ENCODE measurements around the gene HTR4. TPM values are rescaled to one million over a fixed set of nuclear protein-coding genes. Genes with fewer than 3 reads are reported as not detected.

The HTR4 gene
- total RNA-seq, 1 experiment from 2014 or later, result not detected

GRCh38 chr5:148467958-148468357, 186.4 kb downstream of the HTR4 start:
- DNase-seq (ENCODE audit: low read depth, low spot score) (no peak), ATAC-seq (no peak)
- CTCF ChIA-PET, result no interaction called here
- Histone ChIP-seq H3K27me3 (ENCODE audit: insufficient read depth, low read length) (peaks cover 18% of the 10 kb centered on the region; the same call in 1 of the 2 replicates), H3K9me2 (ENCODE audit: insufficient read depth) (no peaks in the 10 kb centered on the region), H3K9me3 (ENCODE audit: control insufficient read depth in 1 of 2, insufficient read depth in 1 of 2, low read depth in 1 of 2, low read length in 2 of 2) (no peaks in the 10 kb centered on the region), H3K36me3 (ENCODE audit: control insufficient read depth in 1 of 2, insufficient read depth in 2 of 2, low read length in 2 of 2) (no peaks in the 10 kb centered on the region), H2AFZ (ENCODE audit: low read depth, low read length, poor library complexity, severe bottlenecking) (no peak overlapping the region), H3K27ac (ENCODE audit: low read depth, low read length) (no peak overlapping the region), H3K4me2 (ENCODE audit: low read length) (no peak overlapping the region), H3K4me3 (replicated peaks in 1 of 2; ENCODE audit: low read depth in 1 of 2, low read length in 2 of 2) (no peak overlapping the region), H4K20me1 (ENCODE audit: insufficient read depth) (no peaks in the 10 kb centered on the region), H3K9ac (ENCODE audit: low read length) (no peak overlapping the region), H3K79me2 (ENCODE audit: insufficient read depth, low read length) (no peaks in the 10 kb centered on the region), H3K4me1 (ENCODE audit: control insufficient read depth in 1 of 2, insufficient read depth in 2 of 2, low read length in 2 of 2) (no peaks in the 10 kb centered on the region)
- POLR2A ChIA-PET, result no interaction called here
- TF ChIP-seq SRF (IDR thresholded peaks at IDR 0.05; ENCODE audit: low read depth), result no peak
- no peak for TF ChIP-seq JUND (IDR thresholded peaks at IDR 0.05)
- TF ChIP-seq, protein P1, sequence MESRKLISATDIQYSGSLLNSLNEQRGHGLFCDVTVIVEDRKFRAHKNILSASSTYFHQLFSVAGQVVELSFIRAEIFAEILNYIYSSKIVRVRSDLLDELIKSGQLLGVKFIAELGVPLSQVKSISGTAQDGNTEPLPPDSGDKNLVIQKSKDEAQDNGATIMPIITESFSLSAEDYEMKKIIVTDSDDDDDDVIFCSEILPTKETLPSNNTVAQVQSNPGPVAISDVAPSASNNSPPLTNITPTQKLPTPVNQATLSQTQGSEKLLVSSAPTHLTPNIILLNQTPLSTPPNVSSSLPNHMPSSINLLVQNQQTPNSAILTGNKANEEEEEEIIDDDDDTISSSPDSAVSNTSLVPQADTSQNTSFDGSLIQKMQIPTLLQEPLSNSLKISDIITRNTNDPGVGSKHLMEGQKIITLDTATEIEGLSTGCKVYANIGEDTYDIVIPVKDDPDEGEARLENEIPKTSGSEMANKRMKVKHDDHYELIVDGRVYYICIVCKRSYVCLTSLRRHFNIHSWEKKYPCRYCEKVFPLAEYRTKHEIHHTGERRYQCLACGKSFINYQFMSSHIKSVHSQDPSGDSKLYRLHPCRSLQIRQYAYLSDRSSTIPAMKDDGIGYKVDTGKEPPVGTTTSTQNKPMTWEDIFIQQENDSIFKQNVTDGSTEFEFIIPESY (IDR thresholded peaks at IDR 0.05; ENCODE audit: extremely low read depth, insufficient replicate concordance, low read length), result no peak
- no peak for TF ChIP-seq ZFX (IDR thresholded peaks at IDR 0.05)
- TF ChIP-seq SP1 (IDR thresholded peaks at IDR 0.05; ENCODE audit: low read depth), result no peak
- TF ChIP-seq, protein P2, sequence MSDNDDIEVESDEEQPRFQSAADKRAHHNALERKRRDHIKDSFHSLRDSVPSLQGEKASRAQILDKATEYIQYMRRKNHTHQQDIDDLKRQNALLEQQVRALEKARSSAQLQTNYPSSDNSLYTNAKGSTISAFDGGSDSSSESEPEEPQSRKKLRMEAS (IDR thresholded peaks at IDR 0.05), result no peak
- no peak for TF ChIP-seq EZH2phosphoT487 (IDR thresholded peaks at IDR 0.05; ENCODE audit: borderline replicate concordance)
- TF ChIP-seq, protein P3, sequence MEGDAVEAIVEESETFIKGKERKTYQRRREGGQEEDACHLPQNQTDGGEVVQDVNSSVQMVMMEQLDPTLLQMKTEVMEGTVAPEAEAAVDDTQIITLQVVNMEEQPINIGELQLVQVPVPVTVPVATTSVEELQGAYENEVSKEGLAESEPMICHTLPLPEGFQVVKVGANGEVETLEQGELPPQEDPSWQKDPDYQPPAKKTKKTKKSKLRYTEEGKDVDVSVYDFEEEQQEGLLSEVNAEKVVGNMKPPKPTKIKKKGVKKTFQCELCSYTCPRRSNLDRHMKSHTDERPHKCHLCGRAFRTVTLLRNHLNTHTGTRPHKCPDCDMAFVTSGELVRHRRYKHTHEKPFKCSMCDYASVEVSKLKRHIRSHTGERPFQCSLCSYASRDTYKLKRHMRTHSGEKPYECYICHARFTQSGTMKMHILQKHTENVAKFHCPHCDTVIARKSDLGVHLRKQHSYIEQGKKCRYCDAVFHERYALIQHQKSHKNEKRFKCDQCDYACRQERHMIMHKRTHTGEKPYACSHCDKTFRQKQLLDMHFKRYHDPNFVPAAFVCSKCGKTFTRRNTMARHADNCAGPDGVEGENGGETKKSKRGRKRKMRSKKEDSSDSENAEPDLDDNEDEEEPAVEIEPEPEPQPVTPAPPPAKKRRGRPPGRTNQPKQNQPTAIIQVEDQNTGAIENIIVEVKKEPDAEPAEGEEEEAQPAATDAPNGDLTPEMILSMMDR (IDR thresholded peaks at IDR 0.05 in 2 of 3, conservative IDR thresholded peaks at IDR 0.05 in 1 of 3; ENCODE audit: borderline replicate concordance in 1 of 3, insufficient read depth in 1 of 3, low read depth in 2 of 3, low read length in 2 of 3), result no peak
- no peak for TF ChIP-seq EGR1 (IDR thresholded peaks at IDR 0.05; ENCODE audit: low read depth)
- TF ChIP-seq RAD21 (IDR thresholded peaks at IDR 0.05; ENCODE audit: low read depth), result no peak
- TF ChIP-seq SIN3A (IDR thresholded peaks at IDR 0.05; ENCODE audit: low read depth), result no peak
- TF ChIP-seq ZNF274 (IDR thresholded peaks at IDR 0.05; ENCODE audit: low read depth, low read length), result no peak
- RAD21 ChIA-PET (ENCODE audit: low non-redundant PET in 1 of 2, low total read pairs in 2 of 2, uncharacterized antibody in 2 of 2, unreplicated experiment in 2 of 2), result no interaction called here
- intact Hi-C loops (cut with micrococcal nuclease), result no loop called here
- no TSS peak for BruUV-seq (replicated peaks)
